ENCODE measurements around the gene VPS4A. TPM values are rescaled to one million over a fixed set of nuclear protein-coding genes. Genes with fewer than 3 reads are reported as not detected.

Gene VPS4A
- total and polyA plus RNA-seq, 10 of the 15 experiments (the other 5 are each of a cell fraction or from before 2014, with no cell fraction given), result 5.2 to 36.3 (median 21.4) TPM

- Histone ChIP-seq H4K20me1 (ENCODE audit: control insufficient read depth, insufficient read depth) (no peaks in the 10 kb centered on the region), H3K4me2 (ENCODE audit: control insufficient read depth, insufficient read depth) (no peak overlapping the region), H3K79me2 (ENCODE audit: control insufficient read depth, insufficient read depth, low read length) (no peaks in the 10 kb centered on the region), H3K36me3 (ENCODE audit: control insufficient read depth in 2 of 2, insufficient read depth in 2 of 2, low read length in 1 of 2) (peaks cover 0 to 10% of the 10 kb centered on the region in 2 experiments; a peak in 3 of 4 replicates), H3K9me3 (replicated peaks; ENCODE audit: control insufficient read depth, insufficient read depth, low read length) (no peaks in the 10 kb centered on the region), H3K27ac (ENCODE audit: control insufficient read depth, insufficient read depth) (no peak overlapping the region), H2AFZ (ENCODE audit: control insufficient read depth, low read depth, low read length) (no peak overlapping the region), H3K9ac (ENCODE audit: control insufficient read depth, insufficient read depth, low read length) (no peak overlapping the region), H3K4me1 (ENCODE audit: control insufficient read depth, insufficient read depth, low read length) (no peaks in the 10 kb centered on the region), H3K4me3 (no peak overlapping the region), H3K27me3 (replicated peaks in 1 of 2; ENCODE audit: control insufficient read depth in 2 of 2, insufficient read depth in 2 of 2, low read length in 1 of 2) (no peaks in the 10 kb centered on the region)
- 94% methylated on average over 2 of the region's 4 CpGs for WGBS (ENCODE audit: insufficient coverage, insufficient replicate concordance, low lambda C conversion rate, missing lambda C conversion rate)
- SMC1A ChIA-PET (ENCODE audit: uncharacterized antibody, unreplicated experiment), result no interaction called here
- RAD21 ChIA-PET (ENCODE audit: unreplicated experiment), result no interaction called here
- in situ Hi-C loops (cut with MboI), result no loop called here
- CTCF ChIA-PET, result interaction anchor here (2.0 kb wide), 1 partner anchor 10 kb away, joined by 6 read pairs; no protein-coding TSS in a partner anchor
- FAIRE-seq (no peak), ATAC-seq (no peak), DNase-seq (ENCODE audit: low read depth, low spot score) (no peak)
- no TSS peak for BruUV-seq (replicated peaks)
- intact Hi-C loops (cut with micrococcal nuclease; ENCODE audit: unreplicated experiment), result no loop called here
- POLR2A ChIA-PET, result no interaction called here
- no peak for TF ChIP-seq EZH2 (IDR thresholded peaks at IDR 0.05; ENCODE audit: borderline replicate concordance, control insufficient read depth, low read depth, low read length)
- no peak for TF ChIP-seq BCLAF1 (IDR thresholded peaks at IDR 0.05)
- no peak for TF ChIP-seq RCOR1 (conservative IDR thresholded peaks at IDR 0.05; ENCODE audit: low read depth, low read length)
Measured at GRCh38 chr16:69298261-69298660, 12.9 kb upstream of the VPS4A start.

- 100% methylated on average over 1 of the region's 1 CpG for WGBS (ENCODE audit: insufficient coverage, insufficient replicate concordance, low lambda C conversion rate, missing lambda C conversion rate)
- Histone ChIP-seq H3K9me3 (replicated peaks; ENCODE audit: control insufficient read depth, insufficient read depth, low read length) (no peaks in the 10 kb centered on the region), H3K4me2 (ENCODE audit: control insufficient read depth, insufficient read depth) (no peak overlapping the region), H3K79me2 (ENCODE audit: control insufficient read depth, insufficient read depth, low read length) (no peaks in the 10 kb centered on the region), H4K20me1 (ENCODE audit: control insufficient read depth, insufficient read depth) (no peaks in the 10 kb centered on the region), H3K36me3 (ENCODE audit: control insufficient read depth in 2 of 2, insufficient read depth in 2 of 2, low read length in 1 of 2) (peaks cover 0 to 10% of the 10 kb centered on the region in 2 experiments; a peak in 3 of 4 replicates), H3K4me1 (ENCODE audit: control insufficient read depth, insufficient read depth, low read length) (no peaks in the 10 kb centered on the region), H3K27ac (ENCODE audit: control insufficient read depth, insufficient read depth) (no peak overlapping the region), H3K27me3 (replicated peaks in 1 of 2; ENCODE audit: control insufficient read depth in 2 of 2, insufficient read depth in 2 of 2, low read length in 1 of 2) (no peaks in the 10 kb centered on the region), H2AFZ (ENCODE audit: control insufficient read depth, low read depth, low read length) (no peak overlapping the region), H3K9ac (ENCODE audit: control insufficient read depth, insufficient read depth, low read length) (no peak overlapping the region), H3K4me3 (no peak overlapping the region)
- in situ Hi-C loops (cut with MboI), result no loop called here
- no TSS peak for BruUV-seq (replicated peaks)
- ChIA-PET CTCF (interaction anchor here (1.3 to 1.5 kb wide), 2 partner anchors 13 to 15 kb away, joined by 5 read pairs; no protein-coding TSS in a partner anchor), SMC1A (ENCODE audit: uncharacterized antibody, unreplicated experiment) (no interaction called here), POLR2A (interaction anchor here (0.6 kb wide), 1 partner anchor 333 kb away, joined by 4 read pairs; no protein-coding TSS in a partner anchor), RAD21 (ENCODE audit: unreplicated experiment) (no interaction called here)
- intact Hi-C loops (cut with micrococcal nuclease; ENCODE audit: unreplicated experiment), result no loop called here
- no peak for FAIRE-seq
- DNase-seq (ENCODE audit: low read depth, low spot score), result no peak
- no peak for ATAC-seq
- TF ChIP-seq CHD4 (IDR thresholded peaks at IDR 0.05) (no peak), ZBED1 (IDR thresholded peaks at IDR 0.05; ENCODE audit: borderline replicate concordance) (no peak), SREBF1 (IDR thresholded peaks at IDR 0.05; ENCODE audit: low read length) (no peak), BCL3 (IDR thresholded peaks at IDR 0.05; ENCODE audit: borderline replicate concordance, insufficient read depth, low read depth, low read length, poor library complexity, severe bottlenecking) (no peak), TCF7 (IDR thresholded peaks at IDR 0.05; ENCODE audit: borderline replicate concordance) (no peak), PML (IDR thresholded peaks at IDR 0.05; ENCODE audit: low read length) (no peak), STAT1 (conservative IDR thresholded peaks at IDR 0.05) (no peak), SUZ12 (IDR thresholded peaks at IDR 0.05; ENCODE audit: unreplicated experiment) (no peak), PKNOX1 (IDR thresholded peaks at IDR 0.05) (no peak), RFX5 (IDR thresholded peaks at IDR 0.05; ENCODE audit: low read depth, low read length) (no peak)
Measured at GRCh38 chr16:69301187-69301586, 10.0 kb upstream of the VPS4A start.

All from GM12878 (cell line).